Liver (tissue), 9 donors: ENCODE measurements around the gene STOX2. TPM values are rescaled to one million over a fixed set of nuclear protein-coding genes. Genes with fewer than 3 reads are reported as not detected.

Experiments used
- DNase-seq: peaks from one replicate; pipeline ENCODE4 v3.0.0-alpha.2; 2017; ENCODE audit warnings: low spot score
- H3K27ac ChIP-seq, 2 donors: one replicate each; pipeline ENCODE4 v1.7.0; 2013; ENCODE audit warnings: inconsistent platforms in 2 of 2, low read length in 2 of 2, control low read depth in 1 of 2, low read depth in 1 of 2, mild to moderate bottlenecking in 1 of 2
- H3K27me3 ChIP-seq, 4 donors: one replicate each; pipeline versions ENCODE4 v1.6.1 to v1.7.0; 2013; ENCODE audit warnings: low read length in 3 of 4, inconsistent platforms in 1 of 4, mild to moderate bottlenecking in 1 of 4, moderate library complexity in 1 of 4; ENCODE audit not compliant: control insufficient read depth in 4 of 4, insufficient read depth in 4 of 4
- H3K36me3 ChIP-seq, 4 donors: one replicate each; pipeline versions ENCODE4 v1.6.1 to v1.7.0; 2013; ENCODE audit warnings: low read length in 3 of 4, mild to moderate bottlenecking in 3 of 4, low read depth in 1 of 4, moderate library complexity in 1 of 4; ENCODE audit not compliant: control insufficient read depth in 4 of 4, insufficient read depth in 3 of 4
- H3K4me1 ChIP-seq, 4 donors: one replicate each; pipeline versions ENCODE4 v1.6.1 to v1.7.0; 2013; ENCODE audit warnings: low read length in 3 of 4, mild to moderate bottlenecking in 3 of 4, moderate library complexity in 1 of 4; ENCODE audit not compliant: control insufficient read depth in 4 of 4, insufficient read depth in 4 of 4
- H3K4me3 ChIP-seq, 3 donors: one replicate each; pipeline versions ENCODE4 v1.6.1 to v1.7.0; 2013; ENCODE audit warnings: low read length in 3 of 3, control low read depth in 1 of 3, low read depth in 1 of 3, mild to moderate bottlenecking in 1 of 3
- H3K9ac ChIP-seq, 2 donors: one replicate each; pipeline ENCODE4 v1.7.0; 2013; ENCODE audit warnings: low read length in 2 of 2, mild to moderate bottlenecking in 2 of 2, moderate library complexity in 2 of 2, control low read depth in 1 of 2, low read depth in 1 of 2
- H3K9me3 ChIP-seq, 4 donors: one replicate each; pipeline versions ENCODE4 v1.6.1 to v1.7.0; 2013; ENCODE audit warnings: low read length in 3 of 4; ENCODE audit not compliant: control insufficient read depth in 4 of 4
- ATF3 ChIP-seq: IDR thresholded peaks from 2 replicates; pipeline ENCODE4 v1.6.1; 2016; ENCODE audit warnings: antibody characterized with exemption
- EGR1 ChIP-seq, 2 donors: IDR thresholded peaks; 2 replicates each; pipeline ENCODE4 v1.6.1; 2016 to 2018; ENCODE audit warnings: antibody characterized with exemption in 2 of 2, low read depth in 2 of 2
- FOXA1 ChIP-seq: IDR thresholded peaks from 2 replicates; pipeline ENCODE4 v1.6.1; 2016; ENCODE audit warnings: antibody characterized with exemption
- FOXA2 ChIP-seq: IDR thresholded peaks from 2 replicates; pipeline ENCODE4 v1.6.1; 2016; ENCODE audit warnings: antibody characterized with exemption
- GABPA ChIP-seq, 2 donors: IDR thresholded peaks in 1 of 2; conservative IDR thresholded peaks in 1 of 2; 2 replicates each; pipeline ENCODE4 v1.6.1; 2016; ENCODE audit warnings: antibody characterized with exemption in 2 of 2, mild to moderate bottlenecking in 1 of 2, moderate library complexity in 1 of 2
- HNF4G ChIP-seq: IDR thresholded peaks from 2 replicates; pipeline ENCODE4 v1.6.1; 2016; ENCODE audit warnings: antibody characterized with exemption
- JUND ChIP-seq, 2 donors: IDR thresholded peaks; 2 replicates each; pipeline ENCODE4 v1.6.1; 2016; ENCODE audit warnings: antibody characterized with exemption in 2 of 2
- NR2F2 ChIP-seq: IDR thresholded peaks from 2 replicates; pipeline ENCODE4 v1.6.1; 2016; ENCODE audit warnings: antibody characterized with exemption
- RAD21 ChIP-seq, 2 donors: IDR thresholded peaks; 2 replicates each; pipeline ENCODE4 v1.6.1; 2016; ENCODE audit warnings: antibody characterized with exemption in 2 of 2, mild to moderate bottlenecking in 2 of 2
- REST ChIP-seq: IDR thresholded peaks from 2 replicates; pipeline ENCODE4 v1.6.1; 2016; ENCODE audit warnings: antibody characterized with exemption, mild to moderate bottlenecking
- RXRA ChIP-seq, 2 donors: IDR thresholded peaks; 2 replicates each; pipeline ENCODE4 v1.6.1; 2017 to 2018; ENCODE audit warnings: antibody characterized with exemption in 2 of 2, mild to moderate bottlenecking in 1 of 2
- SP1 ChIP-seq: IDR thresholded peaks from 2 replicates; pipeline ENCODE4 v1.6.1; 2018; ENCODE audit warnings: antibody characterized with exemption, mild to moderate bottlenecking
- TAF1 ChIP-seq: conservative IDR thresholded peaks from 2 replicates; pipeline ENCODE4 v1.6.1; 2016; ENCODE audit warnings: antibody characterized with exemption, mild to moderate bottlenecking
- YY1 ChIP-seq: IDR thresholded peaks from 2 replicates; pipeline ENCODE4 v1.6.1; 2016; ENCODE audit warnings: antibody characterized with exemption, mild to moderate bottlenecking
- ZBTB33 ChIP-seq: IDR thresholded peaks from 2 replicates; pipeline ENCODE4 v1.6.1; 2016; ENCODE audit warnings: antibody characterized with exemption
- WGBS: extraction: QIAGEN DNeasy Blood & Tissue Kit; methylation state at CpG from one replicate; pipeline ENCODE4 v1.1.7; 2013; 5-methylcytosine and 5-hydroxymethylcytosine counted together
- polyA plus RNA-seq, 2 donors: library from polyadenylated mRNA; stranded (reverse) in 1 of 2; unstranded in 1 of 2; fragments of 200-250 nt in 1 of 2; fragments of >200 nt in 1 of 2; fragmentation: Nextera tagmentation in 1 of 2; extraction: Ambion mirVana in 1 of 2; gene quantifications; one replicate each; pipeline versions ENCODE4 v1.2.1 to v1.2.3, GENCODE V29; 2013 to 2015
- total RNA-seq, 2 donors: library from RNA; depleted of rRNA; stranded (reverse); fragments of >200 nt; gene quantifications; one replicate each; pipeline ENCODE4 v1.2.3, GENCODE V29; 2014
- TF ChIP-seq, protein P1 (sequence below): fragments of 150-350 bp; IDR thresholded peaks from 2 replicates; pipeline ENCODE4 v1.5.1; 2017; ENCODE audit warnings: improper control_type of control experiment, low read depth, low read length; ENCODE audit not compliant: missing input control
- TF ChIP-seq, protein P2 (sequence below): IDR thresholded peaks from 2 replicates; pipeline ENCODE4 v1.6.1; 2016; ENCODE audit warnings: antibody characterized with exemption
- donor health status: healthy.
- donor health status: healthy.
- donor health status: healthy.
- donor health status: healthy.
- donor health status: healthy.

The STOX2 gene
- total and polyA plus RNA-seq, 4 donors, result 1.4 to 12.6 (median 1.6) TPM

- 86% methylated on average over 3 of the region's 3 CpGs for WGBS
- Histone ChIP-seq H3K27ac (no peak overlapping the region), H3K9me3 (no peaks in the 10 kb centered on the region), H3K9ac (no peak overlapping the region), H3K4me3 (no peak overlapping the region), H3K36me3 (no peaks in the 10 kb centered on the region), H3K4me1 (peaks cover 0 to 5% (median under 1%) of the 10 kb centered on the region in 4 donors), H3K27me3 (no peaks in the 10 kb centered on the region)
- TF ChIP-seq NR2F2, result no peak
- no peak for TF ChIP-seq HNF4G
- TF ChIP-seq, protein P1, sequence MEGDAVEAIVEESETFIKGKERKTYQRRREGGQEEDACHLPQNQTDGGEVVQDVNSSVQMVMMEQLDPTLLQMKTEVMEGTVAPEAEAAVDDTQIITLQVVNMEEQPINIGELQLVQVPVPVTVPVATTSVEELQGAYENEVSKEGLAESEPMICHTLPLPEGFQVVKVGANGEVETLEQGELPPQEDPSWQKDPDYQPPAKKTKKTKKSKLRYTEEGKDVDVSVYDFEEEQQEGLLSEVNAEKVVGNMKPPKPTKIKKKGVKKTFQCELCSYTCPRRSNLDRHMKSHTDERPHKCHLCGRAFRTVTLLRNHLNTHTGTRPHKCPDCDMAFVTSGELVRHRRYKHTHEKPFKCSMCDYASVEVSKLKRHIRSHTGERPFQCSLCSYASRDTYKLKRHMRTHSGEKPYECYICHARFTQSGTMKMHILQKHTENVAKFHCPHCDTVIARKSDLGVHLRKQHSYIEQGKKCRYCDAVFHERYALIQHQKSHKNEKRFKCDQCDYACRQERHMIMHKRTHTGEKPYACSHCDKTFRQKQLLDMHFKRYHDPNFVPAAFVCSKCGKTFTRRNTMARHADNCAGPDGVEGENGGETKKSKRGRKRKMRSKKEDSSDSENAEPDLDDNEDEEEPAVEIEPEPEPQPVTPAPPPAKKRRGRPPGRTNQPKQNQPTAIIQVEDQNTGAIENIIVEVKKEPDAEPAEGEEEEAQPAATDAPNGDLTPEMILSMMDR, result no peak
- TF ChIP-seq GABPA (IDR thresholded peaks at IDR 0.05 in 1 of 2, conservative IDR thresholded peaks at IDR 0.05 in 1 of 2), result no peak
- no peak for TF ChIP-seq SP1
- no peak for TF ChIP-seq TAF1
- no peak for TF ChIP-seq REST
- TF ChIP-seq, protein P2, sequence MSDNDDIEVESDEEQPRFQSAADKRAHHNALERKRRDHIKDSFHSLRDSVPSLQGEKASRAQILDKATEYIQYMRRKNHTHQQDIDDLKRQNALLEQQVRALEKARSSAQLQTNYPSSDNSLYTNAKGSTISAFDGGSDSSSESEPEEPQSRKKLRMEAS, result no peak
- TF ChIP-seq FOXA2, result no peak
- TF ChIP-seq ATF3, result no peak
- no peak for TF ChIP-seq EGR1 (IDR thresholded peaks at IDR 0.05; ENCODE audit: low read depth in 2 of 2)
- no peak for TF ChIP-seq RAD21 (IDR thresholded peaks at IDR 0.05)
- no peak for TF ChIP-seq JUND (IDR thresholded peaks at IDR 0.05)
- no peak for TF ChIP-seq YY1
- no peak for TF ChIP-seq RXRA (IDR thresholded peaks at IDR 0.05)
- TF ChIP-seq ZBTB33, result no peak
- DNase-seq, result no peak
These were observed 27.5 kb downstream of the STOX2 start for GRCh38 chr4:183932576-183932975.

- no peak overlapping the region for H3K27ac ChIP-seq
- 75% methylated on average over 6 of the region's 6 CpGs for WGBS
- no peaks in the 10 kb centered on the region for H3K27me3 ChIP-seq
- no peak for DNase-seq
- no peaks in the 10 kb centered on the region for H3K9me3 ChIP-seq
- peaks cover 0 to 5% (median under 1%) of the 10 kb centered on the region in 4 donors for H3K4me1 ChIP-seq
- no peaks in the 10 kb centered on the region for H3K36me3 ChIP-seq
- no peak overlapping the region for H3K9ac ChIP-seq
- no peak overlapping the region for H3K4me3 ChIP-seq
- TF ChIP-seq JUND (IDR thresholded peaks at IDR 0.05) (no peak), REST (no peak), FOXA1 (no peak), RAD21 (IDR thresholded peaks at IDR 0.05) (no peak), FOXA2 (no peak), ATF3 (no peak), YY1 (no peak), EGR1 (IDR thresholded peaks at IDR 0.05; ENCODE audit: low read depth in 2 of 2) (no peak), NR2F2 (no peak)
- TF ChIP-seq, protein P1, result no peak
- TF ChIP-seq, protein P2, result no peak
These were observed 29.7 kb downstream of the STOX2 start for GRCh38 chr4:183934761-183935160.
